IPS DF 4.7 (cell line): ENCODE measurements around the gene FTCDNL1.

Experiments used
- DNase-seq: peaks from one replicate; pipeline ENCODE4 v3.0.0-alpha.2; 2013; ENCODE audit warnings: low spot score; ENCODE audit errors: extremely low read depth

FTCDNL1 gene

GRCh38 chr2:199792381-199792780 lies 58.6 kb downstream of the FTCDNL1 start:
- DNase-seq: no peak

- no peak for DNase-seq
These were observed 59.7 kb downstream of the FTCDNL1 start for GRCh38 chr2:199791326-199791725.

DNA sequence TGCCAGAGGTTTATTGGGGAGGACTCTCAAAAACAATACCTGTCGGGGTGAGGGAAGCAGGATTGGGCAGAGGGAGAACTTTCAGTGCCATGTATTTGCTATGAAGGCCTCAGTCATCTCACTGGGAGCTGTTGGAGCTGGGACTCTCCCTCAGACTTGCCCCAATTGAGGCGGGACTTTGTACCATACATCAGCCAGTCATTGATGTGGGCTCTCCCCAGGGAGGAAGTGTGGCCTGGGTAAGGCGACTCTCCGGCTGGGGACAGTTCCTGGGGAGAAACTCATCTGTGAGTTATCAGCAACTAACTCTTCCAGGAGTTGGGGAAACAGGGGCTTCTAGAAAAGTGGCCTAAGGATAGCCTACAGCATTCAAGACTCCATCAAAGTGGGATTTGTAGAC lies 66.5 kb downstream of the FTCDNL1 start:
- no peak for DNase-seq

GRCh38 chr2:199779589-199779988 lies 71.4 kb downstream of the FTCDNL1 start:
- DNase-seq: no peak

GRCh38 chr2:199778655-199779054 lies 72.3 kb downstream of the FTCDNL1 start:
- DNase-seq: no peak

GRCh38 chr2:199777916-199778315 lies 73.1 kb downstream of the FTCDNL1 start:
- DNase-seq: no peak

- no peak for DNase-seq
These were observed 73.7 kb downstream of the FTCDNL1 start for GRCh38 chr2:199777315-199777714.

DNA sequence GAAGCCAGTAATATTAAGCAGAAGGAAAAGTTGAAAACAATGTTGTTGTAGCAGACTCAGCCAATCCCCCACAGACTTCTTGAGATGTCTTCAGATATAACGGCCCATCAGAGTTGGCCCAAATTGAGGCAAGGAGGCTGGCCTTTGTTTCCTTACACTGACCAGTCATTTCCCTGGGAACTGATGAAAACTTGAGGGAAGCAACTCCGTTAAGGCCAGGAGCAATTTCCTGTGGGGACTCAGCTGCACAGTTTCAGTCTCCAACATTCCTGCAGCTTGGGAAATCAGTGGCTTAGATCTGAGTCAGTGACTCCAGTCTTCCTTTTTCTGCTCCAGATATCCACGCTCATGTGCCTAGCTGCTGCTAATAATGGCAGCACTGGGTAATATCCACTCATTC lies 75.7 kb downstream of the FTCDNL1 start:
- DNase-seq: no peak

DNA sequence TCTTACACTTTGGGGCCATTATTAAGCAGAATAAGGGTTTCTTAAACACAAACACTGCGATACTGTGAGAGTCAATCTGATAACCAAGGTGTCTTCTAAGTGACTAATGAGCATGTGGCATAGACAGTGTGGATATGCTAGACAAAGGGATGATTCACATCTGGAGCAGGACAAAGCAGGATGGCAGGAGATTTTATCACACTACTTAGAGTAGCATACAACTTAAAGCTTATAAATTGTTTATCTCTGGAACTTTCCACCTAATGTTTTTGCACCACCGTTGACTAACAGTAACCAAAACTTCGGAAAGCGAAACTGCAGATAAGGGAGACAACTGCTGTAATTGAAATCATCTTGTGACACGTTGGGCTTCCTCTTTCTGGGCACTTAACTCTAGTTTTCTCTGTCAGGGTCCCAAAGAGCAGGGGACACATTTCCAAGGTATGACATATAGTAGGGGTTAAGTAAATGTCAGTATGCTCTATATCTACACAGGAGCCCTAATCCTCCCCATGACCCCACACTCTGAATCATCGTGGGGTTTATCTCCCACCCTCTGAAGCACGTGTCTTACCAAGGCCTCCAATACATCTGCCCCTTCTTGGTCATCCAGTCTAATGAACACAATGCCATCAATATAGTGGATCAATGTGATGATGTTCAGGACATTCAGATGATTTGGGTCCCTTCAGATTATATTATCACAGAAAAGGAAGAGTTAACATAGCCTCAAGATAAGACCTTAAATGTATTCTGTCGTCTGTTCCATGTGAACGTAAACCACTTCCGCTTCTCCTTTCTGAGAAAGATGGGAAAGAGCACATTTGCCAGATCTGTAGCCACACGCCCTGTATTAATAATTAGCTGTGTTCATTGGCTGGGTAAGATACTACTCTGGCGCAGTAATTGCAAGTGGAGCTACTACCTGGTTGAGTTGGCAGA lies 78.7 kb downstream of the FTCDNL1 start:
- DNase-seq: no peak

DNA sequence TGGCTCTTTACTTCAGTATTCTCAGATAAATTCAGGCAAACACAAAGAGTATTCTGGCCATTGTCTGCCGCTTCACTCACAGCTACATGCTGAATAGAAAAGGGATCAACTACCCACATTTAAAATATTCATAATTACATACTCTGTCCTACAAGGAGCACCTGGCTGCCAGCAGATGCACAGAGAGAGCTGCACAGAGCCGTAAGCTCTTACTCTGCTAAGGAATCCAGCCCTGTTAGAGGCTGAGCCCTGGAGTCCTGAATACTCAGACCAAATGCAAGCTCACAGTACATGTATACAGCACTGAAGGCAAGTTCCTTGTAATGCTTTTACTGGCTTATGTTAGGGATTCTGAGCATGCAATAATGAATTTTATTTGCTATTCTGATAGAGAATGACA lies 80.3 kb downstream of the FTCDNL1 start:
- DNase-seq: no peak

DNA sequence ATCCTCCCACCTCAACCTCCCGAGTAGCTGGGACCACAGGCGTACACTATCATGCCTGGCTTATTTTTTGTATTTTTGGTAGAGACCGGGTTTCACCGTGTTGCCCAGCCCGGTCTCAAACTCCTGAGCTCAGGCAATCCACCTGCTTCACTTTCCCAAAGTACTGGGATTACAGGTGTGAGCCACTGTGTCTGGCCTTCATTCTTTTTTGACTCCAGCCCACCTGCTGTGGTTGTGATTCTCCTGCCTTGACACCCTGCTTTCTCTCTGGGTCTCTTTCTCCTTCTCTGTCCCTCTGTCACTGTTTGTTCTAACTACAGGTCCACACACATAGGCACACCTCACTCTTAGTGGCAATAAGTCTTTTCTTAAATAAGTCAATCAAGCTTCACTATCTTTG lies 85.3 kb downstream of the FTCDNL1 start:
- no peak for DNase-seq

DNA sequence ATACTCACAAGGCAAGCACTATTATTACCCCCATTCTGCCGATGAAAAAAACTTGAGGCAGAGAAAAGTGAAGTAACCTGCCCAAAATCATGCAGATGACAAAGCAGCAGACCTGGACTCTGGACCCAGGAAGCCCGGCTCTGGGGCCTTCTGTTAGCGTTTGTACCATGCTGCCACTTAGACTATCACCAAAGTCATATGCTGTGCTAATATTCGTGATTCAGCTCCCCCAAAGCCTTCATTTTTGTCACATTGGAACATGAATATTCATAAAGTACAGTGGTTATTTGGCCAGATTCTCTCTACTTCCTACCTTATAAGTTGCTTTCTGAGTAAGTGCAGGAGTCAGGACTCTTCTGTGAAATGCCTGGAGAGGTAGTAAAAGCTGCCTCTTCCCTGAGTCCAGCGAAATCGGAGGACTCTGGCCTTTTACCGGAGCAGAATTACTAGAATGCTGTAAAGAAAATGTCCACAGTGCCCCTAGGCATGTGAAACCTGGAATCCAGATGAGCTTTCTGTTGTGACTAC lies 86.7 kb downstream of the FTCDNL1 start:
- no peak for DNase-seq

GRCh38 chr2:199762963-199763362 lies 88.0 kb downstream of the FTCDNL1 start:
- no peak for DNase-seq

GRCh38 chr2:199760574-199760973 lies 90.4 kb downstream of the FTCDNL1 start:
- no peak for DNase-seq

GRCh38 chr2:199757233-199757870 lies 93.6 kb downstream of the FTCDNL1 start:
- no peak for DNase-seq

- DNase-seq: no peak
These were observed 94.2 kb downstream of the FTCDNL1 start for GRCh38 chr2:199756743-199757142.

DNA sequence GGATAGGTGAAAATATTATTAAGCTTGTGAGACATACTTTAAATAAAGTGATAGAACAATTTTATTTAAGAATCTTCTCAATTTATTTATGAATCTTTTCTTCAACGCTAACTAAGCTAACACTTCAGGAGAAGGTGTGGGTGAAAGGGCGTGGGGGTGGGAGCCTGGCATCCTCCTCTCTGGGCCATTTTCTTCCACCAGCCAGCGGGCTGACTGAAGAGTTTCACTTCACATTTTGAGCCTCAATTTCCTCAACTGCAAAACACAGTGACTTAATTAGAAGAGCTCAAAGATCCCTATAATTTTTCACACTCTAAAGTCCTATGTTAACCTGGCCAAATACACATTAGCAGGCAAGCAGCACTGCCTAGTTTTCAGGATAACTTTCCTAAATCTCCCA lies 94.8 kb downstream of the FTCDNL1 start:
- no peak for DNase-seq

GRCh38 chr2:199754766-199755165 lies 96.2 kb downstream of the FTCDNL1 start:
- DNase-seq: no peak

DNA sequence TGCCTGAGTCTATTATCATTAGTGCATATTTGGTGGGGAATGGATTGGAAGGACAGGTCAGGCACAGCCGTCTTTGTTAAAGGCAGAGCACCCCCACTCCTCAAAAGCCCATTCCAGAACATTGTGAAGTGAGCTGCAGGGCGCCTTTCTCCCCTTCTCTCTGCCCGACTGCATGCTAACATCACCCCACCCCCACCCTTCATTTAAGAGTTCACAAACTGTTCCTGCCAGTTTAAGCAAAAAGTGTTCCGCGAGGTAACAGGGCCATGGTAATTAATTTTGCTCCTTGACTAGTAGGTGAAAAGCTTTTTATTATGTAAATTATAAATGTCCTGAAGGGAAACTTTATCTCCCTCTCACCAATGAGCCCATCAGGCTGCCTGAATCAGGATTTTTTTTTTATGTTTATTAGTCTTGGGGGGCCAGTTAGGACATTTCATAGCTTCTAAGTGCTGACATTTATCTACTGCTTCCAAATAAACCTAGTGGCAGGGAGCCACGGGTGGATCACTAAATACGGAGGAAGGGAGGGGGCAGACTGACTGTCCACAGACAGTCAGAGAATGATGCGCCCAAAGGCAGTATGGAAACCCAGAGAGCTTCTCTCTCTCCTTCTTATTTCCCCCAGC lies 99.4 kb downstream of the FTCDNL1 start:
- no peak for DNase-seq

DNA sequence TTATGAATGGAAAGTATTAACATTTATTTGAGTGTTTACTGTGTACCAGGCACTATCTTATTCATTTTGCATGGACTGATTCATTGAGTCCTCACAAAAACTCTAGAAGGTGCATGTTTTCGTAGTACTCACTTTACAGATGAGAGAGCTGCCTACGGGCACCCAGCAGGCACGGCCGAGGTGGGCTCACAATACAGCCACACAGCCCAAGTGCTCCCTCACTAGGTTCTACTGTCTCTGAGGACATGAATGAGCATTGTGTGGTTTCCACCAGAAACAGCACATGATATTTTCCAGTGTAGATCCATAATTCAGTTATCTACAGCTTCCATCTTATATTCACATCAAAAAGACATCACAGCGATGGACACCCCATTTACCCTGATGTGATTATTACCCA lies 101.4 kb downstream of the FTCDNL1 start:
- DNase-seq: no peak

- DNase-seq: no peak
These were observed 106.3 kb downstream of the FTCDNL1 start for GRCh38 chr2:199744724-199745123.

DNA sequence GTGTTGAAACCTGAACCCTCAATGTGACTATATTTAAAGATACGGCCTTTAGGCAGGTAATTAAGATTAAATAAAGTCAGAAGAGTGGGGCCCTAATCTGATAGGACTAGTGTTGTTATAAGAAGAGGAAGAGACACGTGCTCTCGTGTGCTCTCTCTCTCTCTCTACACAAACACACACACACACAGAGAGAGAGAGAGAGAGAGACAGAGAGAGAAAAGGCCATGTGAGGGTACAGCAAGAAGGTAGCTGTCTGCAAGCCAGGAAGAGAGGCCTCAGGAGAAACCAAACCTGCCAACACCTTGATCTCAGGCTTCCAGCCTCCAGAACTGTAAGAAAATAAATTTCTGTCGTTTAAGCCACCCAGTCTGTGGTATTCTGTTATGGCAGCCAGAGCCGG lies 106.7 kb downstream of the FTCDNL1 start:
- DNase-seq: no peak
